Activated naive CD4-positive, alpha-beta T cell treated with anti-CD3 and anti-CD28 coated beads, Interleukin-2, amount 50 U/mL, for 72 hours (primary cell): Measurements from ENCODE around the gene C19orf12. TPM values are rescaled to one million over a fixed set of nuclear protein-coding genes. Genes with fewer than 3 reads are reported as not detected.
"Not testable (repeated sequence)": the region's sequence is repeated elsewhere in the genome, so short reads cannot be mapped to it uniquely, and the experiment has no call there.

Experiments used
- ATAC-seq, 2 donors: fragments of 150-1000 bp; cut with Tn5 transposase; 2 replicates each; pipeline ENCODE4 v1.10.0; 2021; ENCODE audit warnings: mild to moderate bottlenecking in 2 of 2, moderate library complexity in 2 of 2
- DNase-seq, 2 donors: peaks; one replicate each; pipeline ENCODE4 v3.0.0; 2021 to 2022; ENCODE audit warnings: low spot score in 2 of 2
- H3K27ac Mint-ChIP-seq, 2 donors: one replicate each; pipeline ENCODE4 v1.8.0; 2022; ENCODE audit warnings: mild to moderate bottlenecking in 2 of 2, mixed read lengths in 2 of 2
- H3K36me3 Mint-ChIP-seq, 2 donors: one replicate each; pipeline ENCODE4 v1.8.0; 2022; ENCODE audit warnings: mixed read lengths in 2 of 2
- H3K9me3 Mint-ChIP-seq, 2 donors: one replicate each; pipeline ENCODE4 v1.8.0; 2022; ENCODE audit warnings: mixed read lengths in 2 of 2
- total RNA-seq, 2 donors: library from RNA; stranded (reverse); gene quantifications; one replicate each; pipeline ENCODE4 v1.2.3, GENCODE V29; 2022

C19orf12 gene
- total RNA-seq, 2 donors from 2014 or later: 30.9 to 33.9 TPM

GRCh38 chr19:29674374-29675119, 40.5 kb downstream of the C19orf12 start:
- peaks cover 0 to 5% of the 10 kb centered on the region in 2 donors for H3K9me3 Mint-ChIP-seq
- peaks cover 18 to 26% of the 10 kb centered on the region in 2 donors for H3K36me3 Mint-ChIP-seq
- ATAC-seq (no peak), DNase-seq (peak in 1 of 2 donors; percentile 52)
- no peak overlapping the region for H3K27ac Mint-ChIP-seq

GRCh38 chr19:29673451-29674371, 41.4 kb downstream of the C19orf12 start:
- Mint-ChIP-seq H3K36me3 (peaks cover 20 to 29% of the 10 kb centered on the region in 2 donors), H3K9me3 (peaks cover 0 to 5% of the 10 kb centered on the region in 2 donors), H3K27ac (peak overlapping the region; percentile 93)
- no peak for DNase-seq
- peak in 1 of 2 donors; percentile 18 for ATAC-seq

- ATAC-seq (peak; percentile 74 to 78), DNase-seq (peak; percentile 73 to 85)
- H3K9me3 Mint-ChIP-seq: peaks cover 0 to 5% of the 10 kb centered on the region in 2 donors
- peak overlapping the region; percentile 93 for H3K27ac Mint-ChIP-seq
- peaks cover 20 to 36% of the 10 kb centered on the region in 2 donors for H3K36me3 Mint-ChIP-seq
Observed at GRCh38 chr19:29672933-29673336, 42.1 kb downstream of the C19orf12 start.

- peak overlapping the region; percentile 93 for H3K27ac Mint-ChIP-seq
- ATAC-seq: no peak
- peaks cover 20 to 40% of the 10 kb centered on the region in 2 donors for H3K36me3 Mint-ChIP-seq
- DNase-seq: peak in 1 of 2 donors; percentile 52
- peaks cover 0 to 5% of the 10 kb centered on the region in 2 donors for H3K9me3 Mint-ChIP-seq
Observed at GRCh38 chr19:29672319-29672932, 42.6 kb downstream of the C19orf12 start.

GRCh38 chr19:29671393-29672160, 43.5 kb downstream of the C19orf12 start:
- ATAC-seq (peak; percentile 48 to 74), DNase-seq (peak; percentile 74 to 80)
- Mint-ChIP-seq H3K9me3 (peaks cover 0 to 5% of the 10 kb centered on the region in 2 donors), H3K36me3 (peaks cover 28 to 46% of the 10 kb centered on the region in 2 donors), H3K27ac (peak overlapping the region; percentile 93)

GRCh38 chr19:29671026-29671392, 44.1 kb downstream of the C19orf12 start:
- Mint-ChIP-seq H3K27ac (peak overlapping the region; percentile 93), H3K36me3 (peaks cover 34 to 48% of the 10 kb centered on the region in 2 donors)
- not testable (repeated sequence) for DNase-seq, H3K9me3 Mint-ChIP-seq, ATAC-seq

GRCh38 chr19:29670255-29670654, 44.8 kb downstream of the C19orf12 start:
- ATAC-seq: no peak
- Mint-ChIP-seq H3K27ac (peak overlapping the region; percentile 83 to 93), H3K9me3 (peaks cover 0 to 5% of the 10 kb centered on the region in 2 donors), H3K36me3 (peaks cover 35 to 48% of the 10 kb centered on the region in 2 donors)
- no peak for DNase-seq

GRCh38 chr19:29668746-29669609, 46.1 kb downstream of the C19orf12 start:
- ATAC-seq (no peak), DNase-seq (no peak)
- peaks cover 0 to 5% of the 10 kb centered on the region in 2 donors for H3K9me3 Mint-ChIP-seq
- H3K36me3 Mint-ChIP-seq: peaks cover 35 to 48% of the 10 kb centered on the region in 2 donors
- H3K27ac Mint-ChIP-seq: peak overlapping the region; percentile 93 to 95

- peaks cover 0 to 5% of the 10 kb centered on the region in 2 donors for H3K9me3 Mint-ChIP-seq
- no peak for DNase-seq
Observed at GRCh38 chr19:29667901-29668341, 47.1 kb downstream of the C19orf12 start.

GRCh38 chr19:29667387-29667783, 47.7 kb downstream of the C19orf12 start:
- DNase-seq (no peak), ATAC-seq (no peak)
- Mint-ChIP-seq H3K9me3 (peaks cover 0 to 5% of the 10 kb centered on the region in 2 donors), H3K36me3 (peaks cover 35 to 48% of the 10 kb centered on the region in 2 donors), H3K27ac (peak overlapping the region; percentile 47 to 93)

More at GRCh38 chr19:29667901-29668341, 47.1 kb downstream of the C19orf12 start:
- H3K36me3 Mint-ChIP-seq: peaks cover 35 to 48% of the 10 kb centered on the region in 2 donors
- peak; percentile 27 to 39 for ATAC-seq
- H3K27ac Mint-ChIP-seq: peak overlapping the region in 1 of 2 donors; percentile 93

- peak; percentile 0 for ATAC-seq
- no peak for DNase-seq
- peak overlapping the region; percentile 38 to 93 for H3K27ac Mint-ChIP-seq
- H3K9me3 Mint-ChIP-seq: peaks cover 0 to 5% of the 10 kb centered on the region in 2 donors
- peaks cover 35 to 48% of the 10 kb centered on the region in 2 donors for H3K36me3 Mint-ChIP-seq
Observed at GRCh38 chr19:29666578-29667386, 48.3 kb downstream of the C19orf12 start.

- Mint-ChIP-seq H3K27ac (peak overlapping the region; percentile 55 to 93), H3K9me3 (peaks cover 0 to under 1% of the 10 kb centered on the region in 2 donors), H3K36me3 (peaks cover 28 to 41% of the 10 kb centered on the region in 2 donors)
- DNase-seq: no peak
- peak; percentile 1 to 21 for ATAC-seq
Observed at GRCh38 chr19:29665826-29666577, 49.1 kb downstream of the C19orf12 start.

GRCh38 chr19:29665215-29665825, 49.7 kb downstream of the C19orf12 start, which contains the start of gene PLEKHF1:
Gene PLEKHF1, plus strand, starts transcription at chr19:29665461. Its CDS starts 8,379 bp downstream, at chr19:29673840.
- DNase-seq (peak; percentile 92 to 95), ATAC-seq (peak; percentile 80 to 83)
- Mint-ChIP-seq H3K27ac (peak within 1 kb of the TSS; percentile 58 to 93), H3K9me3 (no peaks in the 10 kb centered on the region), H3K36me3 (peaks cover 24 to 34% of the 10 kb centered on the region in 2 donors)
